ENCODE results near the gene C18orf32.

DNA sequence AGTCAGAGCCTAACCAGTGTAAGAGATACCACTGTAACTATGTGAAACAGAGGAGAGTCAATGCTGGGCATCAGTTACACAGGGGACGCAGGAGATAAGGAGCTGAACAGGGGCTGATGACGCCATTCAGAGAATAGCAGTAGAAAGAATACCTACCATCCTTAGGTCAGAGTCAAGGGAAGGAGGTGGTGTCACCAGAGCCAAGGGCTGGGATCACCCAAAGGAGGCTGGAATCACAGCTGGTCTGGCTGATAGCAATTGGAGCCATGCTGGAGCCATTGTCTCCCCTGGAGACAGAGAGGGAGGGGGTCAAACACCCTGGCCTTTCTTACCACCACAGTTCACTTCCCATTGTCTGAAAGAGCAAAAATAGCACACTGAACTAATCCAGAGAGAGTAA is 37.3 kb upstream of the C18orf32 start:
- TF ChIP-seq, protein P1, sequence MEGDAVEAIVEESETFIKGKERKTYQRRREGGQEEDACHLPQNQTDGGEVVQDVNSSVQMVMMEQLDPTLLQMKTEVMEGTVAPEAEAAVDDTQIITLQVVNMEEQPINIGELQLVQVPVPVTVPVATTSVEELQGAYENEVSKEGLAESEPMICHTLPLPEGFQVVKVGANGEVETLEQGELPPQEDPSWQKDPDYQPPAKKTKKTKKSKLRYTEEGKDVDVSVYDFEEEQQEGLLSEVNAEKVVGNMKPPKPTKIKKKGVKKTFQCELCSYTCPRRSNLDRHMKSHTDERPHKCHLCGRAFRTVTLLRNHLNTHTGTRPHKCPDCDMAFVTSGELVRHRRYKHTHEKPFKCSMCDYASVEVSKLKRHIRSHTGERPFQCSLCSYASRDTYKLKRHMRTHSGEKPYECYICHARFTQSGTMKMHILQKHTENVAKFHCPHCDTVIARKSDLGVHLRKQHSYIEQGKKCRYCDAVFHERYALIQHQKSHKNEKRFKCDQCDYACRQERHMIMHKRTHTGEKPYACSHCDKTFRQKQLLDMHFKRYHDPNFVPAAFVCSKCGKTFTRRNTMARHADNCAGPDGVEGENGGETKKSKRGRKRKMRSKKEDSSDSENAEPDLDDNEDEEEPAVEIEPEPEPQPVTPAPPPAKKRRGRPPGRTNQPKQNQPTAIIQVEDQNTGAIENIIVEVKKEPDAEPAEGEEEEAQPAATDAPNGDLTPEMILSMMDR (IDR thresholded peaks at IDR 0.05): no peak
- TF ChIP-seq EP300 (IDR thresholded peaks at IDR 0.05) (no peak), POLR2AphosphoS5 (IDR thresholded peaks at IDR 0.05) (no peak)

Measured in esophagus muscularis mucosa (tissue), 4 donors.